ENCODE measurements around the gene NCS1.

DNA sequence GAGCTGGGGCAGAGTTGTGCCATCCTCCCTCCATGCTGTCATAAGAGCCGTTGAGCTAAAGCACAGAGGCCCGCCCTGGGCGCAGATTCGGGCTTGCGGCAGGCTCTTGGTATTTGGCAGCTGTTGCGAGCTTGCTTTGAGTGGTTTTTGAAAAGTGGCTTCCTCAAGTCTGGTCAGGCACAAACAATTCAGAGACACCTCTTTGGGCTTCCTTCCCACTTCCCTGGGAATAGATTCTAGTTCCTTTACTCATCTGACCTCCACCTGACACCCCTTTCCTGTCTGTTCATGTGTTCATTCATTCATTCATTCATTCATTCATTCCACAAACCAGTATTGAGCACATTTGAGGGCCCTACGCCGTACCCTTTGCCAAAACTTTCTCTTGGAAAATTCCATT is 27.4 kb downstream of the NCS1 start:
- TF ChIP-seq EZH2 (IDR thresholded peaks at IDR 0.05; ENCODE audit: borderline replicate concordance, low read length) = no peak
- TF ChIP-seq, protein P1, sequence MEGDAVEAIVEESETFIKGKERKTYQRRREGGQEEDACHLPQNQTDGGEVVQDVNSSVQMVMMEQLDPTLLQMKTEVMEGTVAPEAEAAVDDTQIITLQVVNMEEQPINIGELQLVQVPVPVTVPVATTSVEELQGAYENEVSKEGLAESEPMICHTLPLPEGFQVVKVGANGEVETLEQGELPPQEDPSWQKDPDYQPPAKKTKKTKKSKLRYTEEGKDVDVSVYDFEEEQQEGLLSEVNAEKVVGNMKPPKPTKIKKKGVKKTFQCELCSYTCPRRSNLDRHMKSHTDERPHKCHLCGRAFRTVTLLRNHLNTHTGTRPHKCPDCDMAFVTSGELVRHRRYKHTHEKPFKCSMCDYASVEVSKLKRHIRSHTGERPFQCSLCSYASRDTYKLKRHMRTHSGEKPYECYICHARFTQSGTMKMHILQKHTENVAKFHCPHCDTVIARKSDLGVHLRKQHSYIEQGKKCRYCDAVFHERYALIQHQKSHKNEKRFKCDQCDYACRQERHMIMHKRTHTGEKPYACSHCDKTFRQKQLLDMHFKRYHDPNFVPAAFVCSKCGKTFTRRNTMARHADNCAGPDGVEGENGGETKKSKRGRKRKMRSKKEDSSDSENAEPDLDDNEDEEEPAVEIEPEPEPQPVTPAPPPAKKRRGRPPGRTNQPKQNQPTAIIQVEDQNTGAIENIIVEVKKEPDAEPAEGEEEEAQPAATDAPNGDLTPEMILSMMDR (conservative IDR thresholded peaks at IDR 0.05 in 1 of 2, IDR thresholded peaks at IDR 0.05 in 1 of 2; ENCODE audit: extremely low read depth in 1 of 2, insufficient read depth in 1 of 2, low read depth in 1 of 2, low read length in 2 of 2) = no peak

Measured in mammary epithelial cell (primary cell).